ENCODE data around the gene MN1. TPM values are rescaled to one million over a fixed set of nuclear protein-coding genes. Genes with fewer than 3 reads are reported as not detected.

MN1 gene
- total and polyA plus RNA-seq, 2 of the 4 experiments (the other 2 are of a cell fraction): 0.36 to 1.3 TPM

DNA sequence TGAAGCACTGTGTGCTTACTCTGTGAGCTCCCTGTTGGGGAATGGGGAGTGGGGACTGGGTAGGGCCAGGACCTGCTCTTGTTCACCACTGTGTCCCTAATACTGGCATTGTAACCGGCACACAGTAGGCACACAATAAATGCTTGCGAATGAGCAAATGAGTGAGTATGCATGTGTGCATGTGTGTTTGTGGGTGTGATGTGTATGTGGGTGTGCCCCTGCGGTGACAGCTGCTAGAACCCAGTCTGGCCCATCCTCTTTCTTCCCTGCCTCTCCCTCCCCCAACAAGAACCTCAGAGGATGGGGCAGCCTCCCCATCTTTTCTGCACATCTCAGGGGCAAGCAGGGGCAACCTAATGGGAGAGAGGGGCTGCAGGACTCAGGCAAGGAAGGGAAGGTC, 90.5 kb downstream of the MN1 start:
- CTCF ChIA-PET: no interaction called here

More for the DNA sequence above, 90.5 kb downstream of the MN1 start:
- Histone ChIP-seq H3K56ac (ENCODE audit: extremely low read depth, insufficient read depth, low read length) (no peak overlapping the region), H3K79me1 (ENCODE audit: low read depth in 1 of 2, low read length in 2 of 2) (no peaks in the 10 kb centered on the region), H3K18ac (ENCODE audit: low read depth, low read length) (no peak overlapping the region), H3K9me1 (ENCODE audit: insufficient read depth, low read length) (no peaks in the 10 kb centered on the region; the same call in 1 of the 2 replicates), H3K4ac (ENCODE audit: low read depth, low read length) (no peak overlapping the region), H3K9me3 (ENCODE audit: control insufficient read depth, insufficient read depth, low read length) (no peaks in the 10 kb centered on the region; the same call in 1 of the 2 replicates), H2BK5ac (ENCODE audit: low read depth, low read length, poor library complexity, severe bottlenecking) (no peak overlapping the region), H2BK20ac (ENCODE audit: low read depth, low read length) (no peak overlapping the region), H2BK120ac (ENCODE audit: low read depth, low read length) (no peak overlapping the region), H4K5ac (ENCODE audit: low read depth, low read length) (no peak overlapping the region), H3K27me3 (ENCODE audit: control insufficient read depth, insufficient read depth, low read length) (peaks cover 22% of the 10 kb centered on the region), H3K14ac (replicated peaks; ENCODE audit: low read depth, low read length) (no peak overlapping the region), H3K23ac (ENCODE audit: low read depth, low read length) (no peak overlapping the region), H2AK9ac (replicated peaks; ENCODE audit: low read depth, low read length, poor library complexity) (no peak overlapping the region), H3K4me1 (ENCODE audit: control insufficient read depth, insufficient read depth, low read length) (no peaks in the 10 kb centered on the region), H3K27ac (ENCODE audit: insufficient read depth, low read length) (no peak overlapping the region), H2AFZ (replicated peaks; ENCODE audit: low read length, poor library complexity) (peak overlapping the region; percentile 14), H3K9ac (ENCODE audit: low read depth, low read length) (no peak overlapping the region), H4K20me1 (ENCODE audit: insufficient read depth, low read length) (no peaks in the 10 kb centered on the region), H2BK15ac (ENCODE audit: low read depth, low read length) (no peak overlapping the region), H4K8ac (ENCODE audit: low read depth in 2 of 2, low read length in 2 of 2) (no peak overlapping the region), H4K91ac (ENCODE audit: insufficient read depth, low read depth, low read length) (no peak overlapping the region), H2AK5ac (ENCODE audit: low read depth, low read length) (no peak overlapping the region), H3K36me3 (ENCODE audit: control insufficient read depth, insufficient read depth, low read length) (no peaks in the 10 kb centered on the region), H3K4me2 (ENCODE audit: low read depth, low read length) (no peak overlapping the region), H3K4me3 (ENCODE audit: insufficient read depth, low read depth, low read length) (no peak overlapping the region)
- DNase-seq (no peak), ATAC-seq (ENCODE audit: low read depth) (no peak)
- dilution Hi-C loops (cut with HindIII; ENCODE audit: low sequenced_read_pairs, unreplicated experiment) (no loop called here), intact Hi-C loops (cut with micrococcal nuclease) (no loop called here), in situ Hi-C loops (cut with MboI; ENCODE audit: low sequenced_read_pairs) (no loop called here)
- BruUV-seq (replicated peaks): no TSS peak
- TF ChIP-seq FOS (IDR thresholded peaks at IDR 0.05; ENCODE audit: low read depth, low read length) (no peak), RCOR1 (IDR thresholded peaks at IDR 0.05; ENCODE audit: insufficient replicate concordance, low read length) (no peak), RAD21 (IDR thresholded peaks at IDR 0.05; ENCODE audit: low read length) (no peak), NFE2L2 (IDR thresholded peaks at IDR 0.05; ENCODE audit: low read depth, low read length) (no peak), MXI1 (IDR thresholded peaks at IDR 0.05; ENCODE audit: borderline replicate concordance, low read depth, low read length) (no peak), RFX5 (IDR thresholded peaks at IDR 0.05; ENCODE audit: low read depth, low read length) (no peak), MAFK (IDR thresholded peaks at IDR 0.05; ENCODE audit: low read depth, low read length) (no peak), POLR2A (IDR thresholded peaks at IDR 0.05; ENCODE audit: low read depth, low read length) (no peak), SMC3 (IDR thresholded peaks at IDR 0.05; ENCODE audit: low read depth, low read length) (no peak)
- TF ChIP-seq, protein P1, sequence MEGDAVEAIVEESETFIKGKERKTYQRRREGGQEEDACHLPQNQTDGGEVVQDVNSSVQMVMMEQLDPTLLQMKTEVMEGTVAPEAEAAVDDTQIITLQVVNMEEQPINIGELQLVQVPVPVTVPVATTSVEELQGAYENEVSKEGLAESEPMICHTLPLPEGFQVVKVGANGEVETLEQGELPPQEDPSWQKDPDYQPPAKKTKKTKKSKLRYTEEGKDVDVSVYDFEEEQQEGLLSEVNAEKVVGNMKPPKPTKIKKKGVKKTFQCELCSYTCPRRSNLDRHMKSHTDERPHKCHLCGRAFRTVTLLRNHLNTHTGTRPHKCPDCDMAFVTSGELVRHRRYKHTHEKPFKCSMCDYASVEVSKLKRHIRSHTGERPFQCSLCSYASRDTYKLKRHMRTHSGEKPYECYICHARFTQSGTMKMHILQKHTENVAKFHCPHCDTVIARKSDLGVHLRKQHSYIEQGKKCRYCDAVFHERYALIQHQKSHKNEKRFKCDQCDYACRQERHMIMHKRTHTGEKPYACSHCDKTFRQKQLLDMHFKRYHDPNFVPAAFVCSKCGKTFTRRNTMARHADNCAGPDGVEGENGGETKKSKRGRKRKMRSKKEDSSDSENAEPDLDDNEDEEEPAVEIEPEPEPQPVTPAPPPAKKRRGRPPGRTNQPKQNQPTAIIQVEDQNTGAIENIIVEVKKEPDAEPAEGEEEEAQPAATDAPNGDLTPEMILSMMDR (conservative IDR thresholded peaks at IDR 0.05; ENCODE audit: low read depth, low read length): no peak
- POLR2A ChIA-PET (ENCODE audit: unreplicated experiment): no interaction called here
- WGBS, 2 experiments (ENCODE audit: extremely low coverage in 2 of 2, insufficient read length in 1 of 2): no CpG with 5 or more reads among the region's 3 CpGs
